HG02870 (cell line): ENCODE results near the gene DEGS2.
A peak's percentile ranks its signal among the peaks of the same experiment; 100 is the strongest.
"Not testable (repeated sequence)": the region's sequence is repeated elsewhere in the genome, so short reads cannot be mapped to it uniquely, and the experiment has no call there.

ENCODE experiments used
- ATAC-seq: cut with Tn5 transposase; IDR thresholded peaks from one replicate; pipeline ENCODE4 v1.9.1; 2021; ENCODE audit warnings: mild to moderate bottlenecking, moderate library complexity; ENCODE audit not compliant: unreplicated experiment

Gene DEGS2

GRCh38 chr14:100159094-100159864, at the start of gene DEGS2:
Gene DEGS2, minus strand, starts transcription at chr14:100159645. Its CDS starts 58 bp downstream, at chr14:100159587.
- ATAC-seq = peak; percentile 46

GRCh38 chr14:100208136-100208535, 48.7 kb upstream of the DEGS2 start:
- not testable (repeated sequence) for ATAC-seq

GRCh38 chr14:100207588-100207987, 48.1 kb upstream of the DEGS2 start:
- not testable (repeated sequence) for ATAC-seq

GRCh38 chr14:100204835-100205167, 45.4 kb upstream of the DEGS2 start:
- ATAC-seq = not testable (repeated sequence)

- ATAC-seq = no peak
Observed at GRCh38 chr14:100203962-100204834, 44.8 kb upstream of the DEGS2 start.

- no peak for ATAC-seq
Observed at GRCh38 chr14:100203146-100203545, 43.7 kb upstream of the DEGS2 start.

GRCh38 chr14:100202712-100203111, 43.3 kb upstream of the DEGS2 start:
- no peak for ATAC-seq

GRCh38 chr14:100201701-100202100, 42.3 kb upstream of the DEGS2 start:
- ATAC-seq = no peak

- no peak for ATAC-seq
Observed at GRCh38 chr14:100200311-100200710, 40.9 kb upstream of the DEGS2 start.

GRCh38 chr14:100199240-100199860, 39.9 kb upstream of the DEGS2 start:
- no peak for ATAC-seq

- no peak for ATAC-seq
Observed at GRCh38 chr14:100193417-100194357, 34.2 kb upstream of the DEGS2 start.

GRCh38 chr14:100192672-100193416, 33.4 kb upstream of the DEGS2 start:
- peak; percentile 99 for ATAC-seq

GRCh38 chr14:100192250-100192671, 32.8 kb upstream of the DEGS2 start:
- ATAC-seq = no peak

- ATAC-seq = no peak
Observed at GRCh38 chr14:100191584-100192249, 32.3 kb upstream of the DEGS2 start.

GRCh38 chr14:100190126-100190525, 30.7 kb upstream of the DEGS2 start:
- ATAC-seq = no peak

- ATAC-seq = no peak
Observed at GRCh38 chr14:100188392-100189030, 29.1 kb upstream of the DEGS2 start.

- no peak for ATAC-seq
Observed at GRCh38 chr14:100187247-100187833, 27.9 kb upstream of the DEGS2 start.

- not testable (repeated sequence) for ATAC-seq
Observed at GRCh38 chr14:100181876-100182551, 22.6 kb upstream of the DEGS2 start.
